Measurements from ENCODE around the gene ACAT1. TPM values are rescaled to one million over a fixed set of nuclear protein-coding genes. Genes with fewer than 3 reads are reported as not detected.
"Not testable (repeated sequence)": the region's sequence is repeated elsewhere in the genome, so short reads cannot be mapped to it uniquely, and the experiment has no call there.

Gene ACAT1
- total RNA-seq, 2 donors from 2014 or later = 101 to 141 TPM

- no peak for DNase-seq (ENCODE audit: low spot score)
- ATAC-seq (ENCODE audit: insufficient number of reproducible peaks, low FRiP score, low read depth) = no peak
- Histone ChIP-seq H3K4me1 (ENCODE audit: control insufficient read depth in 1 of 2, low read depth in 2 of 2) (no peaks in the 10 kb centered on the region), H3K27ac (no peak overlapping the region), H3K27me3 (replicated peaks; ENCODE audit: insufficient read depth) (no peaks in the 10 kb centered on the region), H3K4me3 (no peak overlapping the region), H3K9me3 (no peaks in the 10 kb centered on the region), H3K36me3 (peaks cover 53% of the 10 kb centered on the region)
- TF ChIP-seq CTCF (IDR thresholded peaks at IDR 0.05) = no peak
These were observed 27.2 kb downstream of the ACAT1 start for GRCh38 chr11:108148556-108148955.

DNA sequence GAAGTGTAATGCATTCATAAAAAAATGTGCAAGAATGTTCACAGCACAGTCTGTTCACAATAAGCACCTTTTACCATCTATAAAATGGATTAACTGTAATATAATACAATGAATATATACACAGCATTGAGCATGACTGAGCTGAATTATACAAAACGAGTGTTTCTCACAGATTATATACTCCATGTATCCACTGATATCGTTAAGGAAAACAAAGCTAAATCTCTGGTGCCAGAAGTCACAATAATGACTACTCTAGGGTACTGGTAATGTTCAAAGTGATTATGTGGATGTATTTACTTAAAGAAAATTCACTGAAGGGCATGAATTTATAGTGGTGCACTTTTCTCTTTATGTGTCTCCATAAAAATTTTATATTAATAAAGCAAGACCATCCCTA, 33.2 kb downstream of the ACAT1 start:
- no peak for ATAC-seq (ENCODE audit: insufficient number of reproducible peaks, low FRiP score, low read depth)
- no peak overlapping the region for H3K4me3 ChIP-seq
- no peak for TF ChIP-seq CTCF (IDR thresholded peaks at IDR 0.05)
- no peaks in the 10 kb centered on the region for H3K4me1 ChIP-seq (ENCODE audit: control insufficient read depth in 1 of 2, low read depth in 2 of 2)
- no peak overlapping the region for H3K27ac ChIP-seq
- peaks cover 5% of the 10 kb centered on the region for H3K36me3 ChIP-seq
- no peak for DNase-seq (ENCODE audit: low spot score)
- H3K9me3 ChIP-seq = no peaks in the 10 kb centered on the region
- H3K27me3 ChIP-seq (replicated peaks; ENCODE audit: insufficient read depth) = no peaks in the 10 kb centered on the region

- Histone ChIP-seq H3K4me3 (no peak overlapping the region), H3K36me3 (peaks cover 20% of the 10 kb centered on the region), H3K9me3 (no peaks in the 10 kb centered on the region), H3K4me1 (ENCODE audit: control insufficient read depth in 1 of 2, low read depth in 2 of 2) (no peaks in the 10 kb centered on the region), H3K27ac (no peak overlapping the region), H3K27me3 (replicated peaks; ENCODE audit: insufficient read depth) (no peaks in the 10 kb centered on the region)
- TF ChIP-seq CTCF (IDR thresholded peaks at IDR 0.05) = no peak
- ATAC-seq (ENCODE audit: insufficient number of reproducible peaks, low FRiP score, low read depth) (no peak), DNase-seq (ENCODE audit: low spot score) (no peak)
These were observed 39.7 kb downstream of the ACAT1 start for GRCh38 chr11:108160970-108161566.

DNA sequence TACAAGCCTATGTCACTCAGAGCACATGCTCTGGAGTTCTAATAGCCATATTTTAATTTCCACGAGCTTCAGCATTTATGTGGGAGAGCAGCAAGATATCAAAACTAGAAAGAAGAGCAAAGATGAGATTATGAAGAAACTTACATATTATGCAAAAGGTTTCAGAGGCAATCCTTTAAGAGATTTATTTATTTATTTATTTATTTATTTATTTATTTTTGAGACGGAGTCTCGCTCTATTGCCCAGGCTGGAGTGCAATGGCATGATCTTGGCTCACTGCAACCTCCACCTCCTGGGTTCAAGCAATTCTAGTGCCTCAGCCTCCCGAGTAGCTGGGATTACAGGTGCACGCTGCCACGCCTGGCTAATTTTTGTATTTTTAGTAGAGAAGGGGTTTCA, 41.5 kb downstream of the ACAT1 start:
- DNase-seq (ENCODE audit: low spot score); ATAC-seq (ENCODE audit: insufficient number of reproducible peaks, low FRiP score, low read depth); H3K9me3 ChIP-seq; H3K27me3 ChIP-seq (replicated peaks; ENCODE audit: insufficient read depth); H3K4me1 ChIP-seq (ENCODE audit: control insufficient read depth in 1 of 2, low read depth in 2 of 2); H3K4me3 ChIP-seq; H3K27ac ChIP-seq: not testable (repeated sequence)
- H3K36me3 ChIP-seq = peaks cover 28% of the 10 kb centered on the region

- Histone ChIP-seq H3K9me3 (no peaks in the 10 kb centered on the region), H3K27me3 (replicated peaks; ENCODE audit: insufficient read depth) (no peaks in the 10 kb centered on the region), H3K36me3 (peaks cover 25% of the 10 kb centered on the region), H3K27ac (no peak overlapping the region), H3K4me3 (no peak overlapping the region), H3K4me1 (ENCODE audit: control insufficient read depth in 1 of 2, low read depth in 2 of 2) (no peaks in the 10 kb centered on the region)
- DNase-seq (ENCODE audit: low spot score) (no peak), ATAC-seq (ENCODE audit: insufficient number of reproducible peaks, low FRiP score, low read depth) (no peak)
- no peak for TF ChIP-seq CTCF (IDR thresholded peaks at IDR 0.05)
These were observed 46.3 kb downstream of the ACAT1 start for GRCh38 chr11:108167624-108168023.

- Histone ChIP-seq H3K27me3 (replicated peaks; ENCODE audit: insufficient read depth) (no peaks in the 10 kb centered on the region), H3K27ac (no peak overlapping the region), H3K9me3 (no peaks in the 10 kb centered on the region), H3K4me1 (ENCODE audit: control insufficient read depth in 1 of 2, low read depth in 2 of 2) (no peaks in the 10 kb centered on the region), H3K4me3 (no peak overlapping the region), H3K36me3 (peaks cover 15% of the 10 kb centered on the region)
- TF ChIP-seq CTCF (IDR thresholded peaks at IDR 0.05) = no peak
- ATAC-seq (ENCODE audit: insufficient number of reproducible peaks, low FRiP score, low read depth) (no peak), DNase-seq (ENCODE audit: low spot score) (no peak)
These were observed 48.8 kb downstream of the ACAT1 start for GRCh38 chr11:108170184-108170583.

All from thoracic aorta (tissue), 2 donors.